Keratinocyte (primary cell): ENCODE measurements around the gene THUMPD1. TPM values are rescaled to one million over a fixed set of nuclear protein-coding genes. Genes with fewer than 3 reads are reported as not detected.

Experiments
- DNase-seq: peaks from one replicate; pipeline ENCODE4 v3.0.0-alpha.2; 2011; ENCODE audit warnings: low read depth, missing footprints, low spot score
- FAIRE-seq: peaks from 2 replicates; lab custom pipeline; 2011; peaks lifted over from hg19 to GRCh38; lab: Jason Lieb, UNC
- H2AFZ ChIP-seq: 2 replicates; pipeline ENCODE4 v1.6.0; 2012; ENCODE audit warnings: low read length, control low read depth, inconsistent platforms; ENCODE audit not compliant: control insufficient read depth
- H3K27ac ChIP-seq: 2 replicates; pipeline ENCODE4 v1.5.1; 2011; ENCODE audit warnings: low read length; ENCODE audit not compliant: control insufficient read depth, insufficient read depth
- H3K27me3 ChIP-seq: 3 replicates; pipeline ENCODE4 v1.6.0; 2011; ENCODE audit warnings: low read length; ENCODE audit not compliant: control insufficient read depth, insufficient read depth; ENCODE audit errors: extremely low read depth
- H3K36me3 ChIP-seq, 2 experiments: 2 replicates in 1 of 2; 3 replicates in 1 of 2; pipeline ENCODE4 v1.5.1; 2011; ENCODE audit warnings: low read length in 2 of 2, mild to moderate bottlenecking in 1 of 2; ENCODE audit not compliant: control insufficient read depth in 2 of 2, insufficient read depth in 2 of 2; ENCODE audit errors: extremely low read depth in 1 of 2
- H3K4me1 ChIP-seq: 3 replicates; pipeline ENCODE4 v1.5.1; 2011; ENCODE audit warnings: low read length; ENCODE audit not compliant: control insufficient read depth, insufficient read depth; ENCODE audit errors: extremely low read depth
- H3K4me2 ChIP-seq: 3 replicates; pipeline ENCODE4 v1.6.0; 2011; ENCODE audit warnings: low read depth, low read length; ENCODE audit not compliant: control insufficient read depth, insufficient read depth; ENCODE audit errors: extremely low read depth
- H3K4me3 ChIP-seq, 3 experiments: fragments of 200-600 bp in 1 of 3; sonication (generic) in 1 of 3; 2 replicates in 2 of 3; 3 replicates in 1 of 3; pipeline ENCODE4 v1.5.1; 2011 to 2016; ENCODE audit warnings: low read length in 3 of 3, mild to moderate bottlenecking in 3 of 3, control low read depth in 2 of 3, inconsistent platforms in 1 of 3, low read depth in 1 of 3, mixed read lengths in 1 of 3, mixed run types in 1 of 3, moderate library complexity in 1 of 3; ENCODE audit not compliant: control insufficient read depth in 2 of 3, insufficient read depth in 2 of 3; ENCODE audit errors: extremely low read depth in 1 of 3
- H3K79me2 ChIP-seq: 2 replicates; pipeline ENCODE4 v1.6.0; 2012; ENCODE audit warnings: low read length; ENCODE audit not compliant: control insufficient read depth, insufficient read depth
- H3K9ac ChIP-seq: 3 replicates; pipeline ENCODE4 v1.6.0; 2011; ENCODE audit warnings: low read length; ENCODE audit not compliant: control insufficient read depth, insufficient read depth; ENCODE audit errors: extremely low read depth
- H3K9me1 ChIP-seq: 3 replicates; pipeline ENCODE4 v1.6.0; 2011; ENCODE audit warnings: low read length; ENCODE audit not compliant: control insufficient read depth, insufficient read depth; ENCODE audit errors: extremely low read depth
- H3K9me3 ChIP-seq: 2 replicates; pipeline ENCODE4 v1.5.1; 2012; ENCODE audit warnings: low read depth, low read length; ENCODE audit not compliant: control insufficient read depth
- H4K20me1 ChIP-seq: 3 replicates; pipeline ENCODE4 v1.6.0; 2011; ENCODE audit warnings: low read length; ENCODE audit not compliant: control insufficient read depth, insufficient read depth; ENCODE audit errors: extremely low read depth
- EZH2 ChIP-seq: IDR thresholded peaks from one replicate; pipeline ENCODE4 v1.6.1; 2012; ENCODE audit warnings: inconsistent platforms, mild to moderate bottlenecking, low read length, moderate library complexity
- dilution Hi-C: fragments of 300-500 bp; cut with MboI; formaldehyde crosslinking; loops from one replicate; pipeline ENCODE4 v1.7.0; 2020; ENCODE audit warnings: low sequenced_read_pairs; ENCODE audit not compliant: extremely low pct_ligation_motif_present
- polyA minus RNA-seq, 3 experiments: library from RNA; depleted of rRNA, polyadenylated mRNA; stranded (reverse); fragments of >200 nt; gene quantifications; 1 replicate in 1 of 3; 2 replicates in 1 of 3; 3 replicates in 1 of 3; pipeline ENCODE4 v1.2.3, GENCODE V29; 2011
- polyA plus RNA-seq, 5 experiments: library from polyadenylated mRNA; depleted of rRNA in 3 of 5; stranded (reverse) in 3 of 5; stranded (forward) in 1 of 5; unstranded in 1 of 5; fragments of >200 nt; gene quantifications; 1 replicate in 1 of 5; 2 replicates in 3 of 5; 3 replicates in 1 of 5; pipeline versions ENCODE4 v1.2.1 to v1.2.3, GENCODE V29; 2011 to 2012; ENCODE audit warnings: missing spikeins in 2 of 5, low read depth in 1 of 5, low replicate concordance in 1 of 5
- TF ChIP-seq, protein P1 (sequence below), 3 experiments: IDR thresholded peaks in 1 of 3; conservative IDR thresholded peaks in 1 of 3; optimal IDR thresholded peaks in 1 of 3; 2 replicates in 2 of 3; 3 replicates in 1 of 3; pipeline versions ENCODE3 to v1.5.1; 2011; ENCODE audit warnings: low read length in 3 of 3, mild to moderate bottlenecking in 3 of 3, moderate library complexity in 2 of 3, control low read depth in 1 of 3, inconsistent platforms in 1 of 3; ENCODE audit not compliant: insufficient read depth in 2 of 3; ENCODE audit errors: extremely low read depth in 1 of 3

The THUMPD1 gene, protein sequence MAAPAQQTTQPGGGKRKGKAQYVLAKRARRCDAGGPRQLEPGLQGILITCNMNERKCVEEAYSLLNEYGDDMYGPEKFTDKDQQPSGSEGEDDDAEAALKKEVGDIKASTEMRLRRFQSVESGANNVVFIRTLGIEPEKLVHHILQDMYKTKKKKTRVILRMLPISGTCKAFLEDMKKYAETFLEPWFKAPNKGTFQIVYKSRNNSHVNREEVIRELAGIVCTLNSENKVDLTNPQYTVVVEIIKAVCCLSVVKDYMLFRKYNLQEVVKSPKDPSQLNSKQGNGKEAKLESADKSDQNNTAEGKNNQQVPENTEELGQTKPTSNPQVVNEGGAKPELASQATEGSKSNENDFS
- polyA plus RNA-seq: 20.2 to 25.9 TPM (median 20.9 TPM) in 3 replicates
- polyA plus RNA-seq (2011; ENCODE audit: low read depth): 26.5 TPM
- polyA plus RNA-seq (2011; cell fraction: cytosol; rRNA removed): 18.0 and 19.3 TPM in 2 replicates
- 24.1 and 26.1 TPM in 2 replicates for polyA plus RNA-seq (2011; cell fraction: nucleus; rRNA removed)
- polyA plus RNA-seq (2012; ENCODE audit: low replicate concordance): 15.1 and 21.6 TPM in 2 replicates
- polyA minus RNA-seq: 9.8 to 27.5 TPM (median 25.4 TPM) in 3 replicates
- 31.7 TPM for polyA minus RNA-seq (2011; cell fraction: cytosol; rRNA and poly(A)+ RNA removed)
- 36.8 and 37.6 TPM in 2 replicates for polyA minus RNA-seq (2011; cell fraction: nucleus; rRNA and poly(A)+ RNA removed)

DNA sequence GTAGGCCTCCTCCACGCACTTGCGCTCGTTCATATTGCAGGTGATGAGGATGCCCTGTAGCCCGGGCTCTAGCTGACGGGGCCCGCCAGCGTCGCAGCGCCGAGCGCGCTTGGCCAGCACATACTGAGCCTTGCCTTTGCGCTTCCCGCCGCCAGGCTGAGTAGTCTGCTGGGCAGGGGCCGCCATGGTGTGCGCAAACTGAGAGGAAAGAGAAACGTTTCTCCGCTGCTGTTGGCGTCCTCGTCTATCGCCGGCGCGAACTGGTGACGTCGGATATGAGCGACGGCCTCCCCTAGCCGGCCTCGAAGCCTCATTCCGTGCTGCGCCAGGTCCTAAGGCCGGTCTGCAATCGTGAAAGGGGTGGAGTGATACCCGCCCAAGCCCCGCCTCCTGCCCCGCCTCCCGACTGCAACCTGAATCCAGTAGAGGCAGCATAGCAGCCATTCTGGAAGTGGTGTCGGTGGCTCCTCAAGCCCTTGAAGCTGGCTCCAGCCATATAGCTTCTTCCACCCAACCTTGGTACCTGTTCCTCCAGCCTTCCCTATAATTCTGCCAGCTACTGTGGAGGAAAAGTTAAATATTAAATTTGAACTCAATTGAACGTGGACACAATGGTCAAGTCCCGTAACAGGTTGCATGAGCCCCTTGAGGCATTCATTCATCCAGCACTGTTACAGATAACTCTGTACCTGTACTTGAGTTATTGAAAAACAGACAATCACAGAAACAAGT lies at the start of gene THUMPD1:
Gene THUMPD1, minus strand, starts transcription at position 265 of the 732 bp plus-strand sequence. Its CDS starts 79 bp downstream, at position 186.
- TF ChIP-seq EZH2: no peak
- TF ChIP-seq, protein P1, sequence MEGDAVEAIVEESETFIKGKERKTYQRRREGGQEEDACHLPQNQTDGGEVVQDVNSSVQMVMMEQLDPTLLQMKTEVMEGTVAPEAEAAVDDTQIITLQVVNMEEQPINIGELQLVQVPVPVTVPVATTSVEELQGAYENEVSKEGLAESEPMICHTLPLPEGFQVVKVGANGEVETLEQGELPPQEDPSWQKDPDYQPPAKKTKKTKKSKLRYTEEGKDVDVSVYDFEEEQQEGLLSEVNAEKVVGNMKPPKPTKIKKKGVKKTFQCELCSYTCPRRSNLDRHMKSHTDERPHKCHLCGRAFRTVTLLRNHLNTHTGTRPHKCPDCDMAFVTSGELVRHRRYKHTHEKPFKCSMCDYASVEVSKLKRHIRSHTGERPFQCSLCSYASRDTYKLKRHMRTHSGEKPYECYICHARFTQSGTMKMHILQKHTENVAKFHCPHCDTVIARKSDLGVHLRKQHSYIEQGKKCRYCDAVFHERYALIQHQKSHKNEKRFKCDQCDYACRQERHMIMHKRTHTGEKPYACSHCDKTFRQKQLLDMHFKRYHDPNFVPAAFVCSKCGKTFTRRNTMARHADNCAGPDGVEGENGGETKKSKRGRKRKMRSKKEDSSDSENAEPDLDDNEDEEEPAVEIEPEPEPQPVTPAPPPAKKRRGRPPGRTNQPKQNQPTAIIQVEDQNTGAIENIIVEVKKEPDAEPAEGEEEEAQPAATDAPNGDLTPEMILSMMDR (optimal IDR thresholded peaks at IDR 0.05 in 1 of 3, IDR thresholded peaks at IDR 0.05 in 1 of 3, conservative IDR thresholded peaks at IDR 0.05 in 1 of 3; ENCODE audit: extremely low read depth in 1 of 3, insufficient read depth in 2 of 3, low read length in 3 of 3): peak in 2 of 3 experiments; percentile 32 to 33
- Histone ChIP-seq H3K27me3 (no peaks in the 10 kb centered on the region), H3K4me2 (peak within 1 kb of the TSS; percentile 99), H2AFZ (peak within 1 kb of the TSS; percentile 96), H3K9ac (peak within 1 kb of the TSS; percentile 89), H3K4me3 (peak within 1 kb of the TSS; percentile 94 to 100 (median 99)), H3K9me3 (no peaks in the 10 kb centered on the region), H3K79me2 (peaks cover 31% of the 10 kb centered on the region), H3K36me3 (peaks cover 8 to 15% of the 10 kb centered on the region in 2 experiments), H4K20me1 (peaks cover 11% of the 10 kb centered on the region), H3K4me1 (peaks cover 14% of the 10 kb centered on the region), H3K9me1 (no peaks in the 10 kb centered on the region), H3K27ac (peak within 1 kb of the TSS; percentile 89)
- DNase-seq (no peak), FAIRE-seq (peak; percentile 64)
- dilution Hi-C loops: no loop called here

DNA sequence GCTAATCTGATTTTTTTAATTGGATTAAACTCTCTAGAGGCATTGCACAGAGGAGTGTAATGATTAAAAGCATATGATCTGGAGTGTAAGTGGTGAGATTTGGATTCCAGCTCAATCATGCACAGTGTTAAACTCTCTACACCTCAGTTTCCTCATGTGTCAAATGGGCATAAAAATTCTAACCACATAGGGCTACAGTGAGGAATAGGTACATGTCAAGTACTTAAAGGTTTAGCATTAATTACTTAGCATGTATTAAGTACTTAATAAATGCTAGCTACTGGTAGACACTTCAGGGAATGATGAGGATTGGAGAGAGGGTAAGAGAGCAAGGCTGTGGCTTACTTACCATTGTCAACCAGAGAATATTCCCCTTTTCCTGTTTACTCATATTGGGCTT lies 47.5 kb upstream of the THUMPD1 start:
- Histone ChIP-seq H3K4me3 (no peak overlapping the region), H3K4me2 (no peak overlapping the region), H3K9me1 (no peaks in the 10 kb centered on the region), H4K20me1 (no peaks in the 10 kb centered on the region), H3K27me3 (no peaks in the 10 kb centered on the region), H3K9ac (no peak overlapping the region), H3K27ac (no peak overlapping the region), H3K79me2 (no peaks in the 10 kb centered on the region), H3K4me1 (peaks cover 7% of the 10 kb centered on the region), H3K36me3 (no peaks in the 10 kb centered on the region), H2AFZ (no peak overlapping the region), H3K9me3 (no peaks in the 10 kb centered on the region)
- DNase-seq (no peak), FAIRE-seq (no peak)
- dilution Hi-C loops: no loop called here
- no peak for TF ChIP-seq EZH2
- TF ChIP-seq, protein P1 (optimal IDR thresholded peaks at IDR 0.05 in 1 of 3, IDR thresholded peaks at IDR 0.05 in 1 of 3, conservative IDR thresholded peaks at IDR 0.05 in 1 of 3; ENCODE audit: extremely low read depth in 1 of 3, insufficient read depth in 2 of 3, low read length in 3 of 3): no peak
